ENCODE measurements around the gene LHFPL2.
"Not testable (repeated sequence)": the region's sequence is repeated elsewhere in the genome, so short reads cannot be mapped to it uniquely, and the experiment has no call there.

LHFPL2 gene

DNA sequence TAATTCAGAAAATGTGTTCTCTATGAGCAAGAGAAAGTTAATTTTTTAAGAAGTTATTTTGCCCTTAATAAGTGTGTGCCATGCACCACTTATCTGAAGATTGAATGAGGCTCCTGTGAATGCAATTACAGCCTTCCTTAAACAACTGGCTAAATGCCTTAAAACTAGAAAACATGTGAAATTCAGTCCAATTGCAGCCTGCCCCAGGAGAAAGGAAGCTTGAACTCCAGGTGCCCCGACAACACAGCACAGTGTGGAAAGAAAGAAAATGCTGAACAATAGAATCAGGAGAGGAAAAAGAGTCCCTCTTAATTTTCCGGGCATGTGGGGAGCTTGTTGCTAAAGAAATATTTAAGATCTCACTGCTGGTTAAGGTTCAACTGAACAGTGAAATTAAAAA lies 8.8 kb downstream of the LHFPL2 start:
- no peak for DNase-seq

DNA sequence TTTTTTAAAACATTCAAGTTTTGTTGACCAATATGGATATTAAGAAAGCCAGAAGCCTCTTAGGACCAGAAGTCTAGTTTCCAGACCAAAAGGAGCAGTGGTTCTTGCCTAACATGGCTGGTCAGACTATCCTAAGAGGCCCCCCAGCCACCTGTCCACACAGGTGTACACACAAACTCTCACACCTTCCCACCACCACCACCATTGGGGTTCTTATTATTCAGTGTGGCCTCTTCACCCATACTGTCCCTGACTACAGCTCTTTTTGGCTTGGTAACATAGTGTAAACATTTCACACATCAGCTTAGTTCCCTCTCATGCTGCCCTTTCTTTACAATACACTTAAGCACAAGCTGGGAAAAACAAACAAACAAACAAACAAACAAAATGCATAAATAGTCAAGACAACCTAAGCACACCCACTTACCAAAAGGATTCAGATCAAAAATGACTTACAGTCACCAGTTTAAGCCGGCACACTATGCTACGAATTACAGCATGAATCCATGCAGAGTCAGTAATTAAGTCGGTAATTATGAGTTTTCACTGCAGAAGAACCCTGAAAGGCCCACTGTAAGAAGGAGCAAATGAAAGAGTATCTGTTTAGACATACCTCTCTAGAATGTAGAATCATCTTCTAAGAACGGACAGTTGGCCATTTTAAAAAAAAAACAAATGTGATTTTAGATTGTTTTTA lies 9.5 kb downstream of the LHFPL2 start:
- no peak for DNase-seq

DNA sequence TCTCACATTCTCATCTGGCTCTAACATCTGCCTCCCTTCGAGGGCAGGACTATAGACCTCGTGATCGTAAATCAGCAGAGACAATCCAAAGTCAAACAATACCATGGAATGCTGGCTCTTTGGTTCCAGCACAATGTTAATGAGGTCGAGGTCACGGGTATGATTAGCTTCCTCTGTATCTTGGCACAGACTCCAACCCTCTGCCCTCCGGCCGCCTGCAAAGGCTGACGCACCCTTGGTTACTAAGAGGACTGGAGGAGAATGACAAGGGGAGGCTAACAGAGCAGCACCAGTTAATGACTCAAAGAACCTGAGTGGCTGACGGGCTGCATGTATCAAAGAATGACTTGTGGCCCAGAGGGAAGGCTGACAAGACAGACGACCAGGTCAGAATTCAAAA lies 10.1 kb downstream of the LHFPL2 start:
- DNase-seq: no peak

DNA sequence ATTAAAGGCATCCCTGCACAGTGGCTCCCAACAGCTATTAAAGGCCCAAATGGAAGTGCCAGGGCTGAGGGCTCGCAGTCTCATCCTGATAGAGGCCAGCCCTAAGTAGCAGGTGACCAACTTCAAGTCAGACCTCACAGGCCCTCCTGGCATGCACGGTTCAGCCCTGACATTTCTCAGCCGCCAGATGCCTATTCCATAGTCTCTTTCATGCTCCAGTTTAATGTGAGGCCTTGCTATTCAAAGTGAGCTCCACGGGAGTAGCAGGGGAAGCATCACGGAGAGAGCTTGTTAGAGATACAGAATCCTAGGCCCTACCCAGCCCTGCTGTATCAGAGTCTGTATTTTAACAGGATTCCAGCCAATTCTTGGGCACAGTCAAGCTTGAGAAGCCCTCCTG lies 11.1 kb downstream of the LHFPL2 start:
- no peak for DNase-seq

DNA sequence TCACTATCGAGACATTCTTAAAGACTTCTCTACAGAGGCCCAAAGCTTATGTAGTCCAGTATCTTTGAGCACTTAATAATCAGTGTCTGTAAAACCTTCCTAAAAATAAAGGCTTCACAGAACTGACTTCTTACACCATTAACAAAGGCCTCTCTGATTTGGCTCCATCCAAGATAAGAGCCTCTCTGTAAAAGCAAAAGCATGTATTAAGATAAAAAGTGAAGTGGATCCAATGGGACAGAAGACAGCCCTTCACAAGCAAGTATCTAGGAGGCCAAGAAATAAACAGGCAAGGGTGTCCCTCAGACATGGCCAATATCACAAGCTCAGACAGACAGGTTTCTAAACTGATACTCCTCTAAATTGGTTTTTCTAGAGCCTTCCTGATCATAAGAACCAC lies 11.9 kb downstream of the LHFPL2 start:
- no peak for DNase-seq

DNA sequence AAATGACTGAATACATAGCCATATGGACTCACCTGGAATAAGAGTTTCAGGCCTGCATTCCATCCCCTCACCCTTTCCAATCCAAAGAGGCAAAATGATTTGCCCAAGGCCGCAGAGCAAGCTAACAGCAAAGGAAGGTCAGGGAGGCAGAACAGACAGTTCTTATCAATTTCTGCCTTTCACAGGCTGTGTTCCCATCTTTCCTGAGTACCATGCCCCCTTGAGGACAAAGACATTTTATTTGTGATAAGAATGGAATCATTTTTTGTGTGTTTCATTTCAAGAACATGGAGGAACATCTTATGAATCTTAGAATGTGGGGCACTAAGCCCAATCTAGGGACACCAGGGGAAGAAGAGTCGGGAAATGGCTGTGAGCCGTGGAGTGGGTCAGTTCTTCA lies 13.9 kb downstream of the LHFPL2 start:
- no peak for DNase-seq

DNA sequence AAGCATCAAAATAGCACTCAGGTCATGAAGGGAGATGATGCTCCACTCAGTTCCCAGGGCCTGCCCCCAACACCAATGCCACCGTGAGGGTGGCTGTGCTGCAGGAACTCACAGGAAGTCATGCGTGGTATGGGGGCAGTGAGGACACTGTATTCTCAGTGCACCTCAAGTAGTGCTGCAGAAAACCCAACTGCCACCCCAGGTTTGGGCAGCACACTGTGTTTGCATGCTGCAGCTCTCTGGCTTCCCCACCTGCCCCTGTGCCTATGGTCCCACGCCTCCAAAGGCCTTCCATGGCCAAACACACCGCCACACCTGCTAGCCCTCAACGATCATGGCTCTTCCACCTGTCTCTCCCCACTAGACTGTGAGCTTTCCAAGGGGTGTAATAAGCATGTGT lies 14.3 kb downstream of the LHFPL2 start:
- no peak for DNase-seq

DNA sequence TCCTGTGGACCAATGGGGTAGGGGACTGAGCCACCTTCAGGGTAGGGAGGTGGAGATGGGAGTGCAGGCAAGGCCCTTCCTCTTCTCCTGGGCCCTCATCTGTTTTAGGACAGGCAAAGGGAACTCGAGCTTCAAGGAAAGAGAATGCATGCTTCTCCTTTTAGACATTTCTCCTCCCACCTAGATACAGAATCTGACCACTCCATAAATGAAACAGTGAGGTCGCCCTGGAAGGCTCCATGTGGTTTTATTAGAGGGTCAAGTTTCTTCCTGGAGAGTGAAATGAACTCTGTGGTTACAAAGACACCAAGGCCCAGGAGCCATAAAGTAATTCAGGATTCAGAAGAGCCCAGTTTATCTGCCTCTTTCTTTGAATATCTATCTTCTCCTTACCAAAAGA lies 14.9 kb downstream of the LHFPL2 start:
- no peak for DNase-seq

DNA sequence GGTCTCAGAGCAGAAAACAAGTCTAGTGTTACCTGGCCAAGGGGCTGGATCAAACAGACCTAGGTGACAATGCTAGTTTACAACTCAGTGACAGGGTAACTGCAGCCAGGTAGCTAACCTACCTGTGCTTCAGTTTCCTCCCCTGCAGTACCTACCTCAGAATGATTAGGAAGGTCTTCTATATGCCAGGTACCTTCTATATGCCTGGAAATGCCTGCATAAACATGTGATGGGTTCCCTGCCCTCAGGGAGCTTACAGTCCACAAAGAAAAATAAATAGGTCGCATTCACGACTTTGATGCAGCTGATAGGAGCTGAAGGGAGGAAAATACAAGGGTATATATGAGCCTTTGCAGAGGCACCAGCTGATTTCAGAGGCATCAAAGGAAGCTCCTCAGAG lies 16.1 kb downstream of the LHFPL2 start:
- DNase-seq: no peak

DNA sequence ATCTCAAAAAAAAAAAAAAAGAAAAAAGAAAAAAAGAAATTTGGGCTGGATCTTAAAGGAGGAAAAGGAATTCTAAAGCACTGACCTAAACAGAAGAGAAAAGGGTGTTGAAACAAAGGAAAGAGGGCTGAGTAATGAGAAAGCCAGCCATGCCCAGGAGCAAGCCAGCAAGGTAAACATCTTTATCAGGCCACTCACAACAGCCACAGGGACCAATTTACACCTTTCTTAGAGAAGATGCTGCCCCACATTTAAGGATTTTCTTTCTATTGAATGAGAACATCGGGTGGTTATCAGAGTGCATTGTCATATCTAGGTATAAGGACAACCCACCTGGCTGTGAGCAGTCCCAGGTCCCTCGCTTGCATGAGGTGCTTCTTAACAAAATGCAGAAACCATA lies 16.6 kb downstream of the LHFPL2 start:
- no peak for DNase-seq

DNA sequence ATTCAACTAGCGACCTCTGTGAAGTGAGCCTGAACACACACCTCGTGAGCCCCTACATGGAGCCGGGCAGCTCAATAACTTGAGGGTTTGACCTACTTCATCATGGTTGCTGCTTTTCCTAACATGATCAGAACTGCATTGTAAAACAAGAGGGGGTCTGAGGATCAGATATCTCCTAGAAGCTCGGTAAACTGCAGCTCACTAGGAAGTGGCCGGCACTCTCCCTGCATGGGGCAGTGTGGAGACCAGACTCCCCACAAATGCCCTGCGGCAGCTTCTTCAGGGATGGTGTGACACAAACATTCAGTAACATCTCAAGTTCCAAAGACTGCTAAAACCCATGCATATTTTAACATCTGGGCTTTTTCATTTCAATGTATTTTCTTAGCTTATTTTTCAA lies 18.5 kb downstream of the LHFPL2 start:
- DNase-seq: no peak

DNA sequence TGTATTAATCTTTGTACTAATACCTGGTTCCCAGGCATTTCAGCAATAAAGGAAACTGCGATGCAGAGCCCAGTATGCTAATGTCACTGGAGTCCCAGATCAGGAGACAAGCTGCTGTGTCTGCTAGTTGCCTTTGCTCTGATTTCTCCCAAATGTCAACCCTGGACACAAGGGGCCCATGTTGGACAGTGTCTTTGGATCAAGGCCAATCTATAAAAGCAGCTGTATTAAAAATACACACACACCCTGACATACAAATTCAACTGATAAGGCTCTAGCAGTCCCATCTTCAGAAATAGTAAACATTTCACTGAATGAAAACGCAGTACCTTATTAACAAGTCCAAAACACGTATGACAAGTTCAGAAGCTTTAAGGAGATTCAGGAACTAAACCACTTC lies 18.9 kb downstream of the LHFPL2 start:
- DNase-seq: no peak

DNA sequence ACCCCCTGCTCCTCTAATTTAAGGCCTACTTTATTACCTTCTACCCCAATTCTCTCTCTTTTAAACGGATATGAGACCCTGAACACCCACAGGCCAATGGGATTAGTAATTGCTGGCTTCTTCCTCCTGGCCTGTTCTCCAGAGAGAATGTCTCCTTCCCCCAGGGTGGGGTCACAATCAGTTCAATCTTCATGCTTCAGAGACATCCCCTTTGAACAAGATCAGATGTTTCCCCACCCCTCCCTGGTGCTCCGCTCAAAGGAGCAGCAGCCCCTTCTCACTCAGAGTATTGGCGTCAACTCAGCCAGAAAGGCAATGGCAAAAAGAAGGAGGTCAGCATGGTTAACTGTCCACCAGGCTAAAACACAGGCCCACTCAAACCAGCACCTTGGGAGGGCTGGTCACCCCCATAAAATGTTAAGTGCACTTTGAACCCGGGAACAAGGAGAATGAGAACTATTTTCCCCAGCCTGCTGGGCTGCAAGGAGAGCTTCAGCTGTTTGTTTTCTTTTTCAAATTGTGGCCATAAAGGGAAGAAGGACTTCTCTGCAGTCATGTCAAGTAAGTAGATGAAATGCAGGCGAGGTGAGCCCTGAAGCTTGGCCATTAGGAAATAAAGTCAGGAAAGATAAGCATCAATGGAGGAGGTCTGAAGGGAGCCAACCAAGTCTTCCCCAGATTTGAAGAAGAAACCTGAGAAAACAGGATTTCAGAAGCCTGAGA lies 20.1 kb downstream of the LHFPL2 start:
- DNase-seq: no peak

DNA sequence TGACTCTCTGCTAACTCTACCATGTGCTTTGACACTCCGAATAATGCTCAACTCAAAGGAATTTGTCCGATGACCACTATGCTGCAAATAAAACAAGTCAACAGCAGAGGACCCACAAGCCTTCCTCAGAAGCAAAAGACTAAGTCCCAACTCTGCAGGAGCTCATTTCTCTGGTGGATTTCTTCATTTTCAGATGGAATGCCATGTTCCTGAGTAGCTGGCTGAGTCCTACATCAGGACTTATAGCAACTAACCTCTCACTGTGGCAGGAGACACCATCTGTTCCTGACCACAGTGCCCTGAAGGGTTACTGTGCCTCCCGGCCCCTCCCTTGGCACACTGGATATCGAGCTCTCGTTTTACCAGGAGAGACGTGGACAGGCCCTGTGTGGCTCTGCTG lies 20.8 kb downstream of the LHFPL2 start:
- DNase-seq: no peak

DNA sequence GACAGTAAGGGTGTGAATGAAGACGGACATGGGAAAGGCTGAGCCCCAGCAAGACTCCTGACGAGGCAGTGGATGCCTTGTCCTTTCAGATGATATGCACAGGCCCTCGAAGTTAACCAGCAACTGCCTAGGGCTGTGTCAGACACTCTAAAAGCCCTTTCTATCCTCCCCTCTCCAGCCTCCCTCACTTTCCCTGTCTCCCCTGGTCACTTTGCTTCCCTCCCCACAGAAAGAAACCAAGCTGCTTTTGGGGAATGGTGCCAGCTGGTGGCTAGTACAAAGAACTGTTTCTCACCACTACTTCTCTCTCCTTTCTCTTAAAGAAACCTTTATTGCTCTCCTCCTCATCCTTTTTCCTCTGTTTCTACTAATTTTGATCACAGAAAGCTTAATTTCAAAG lies 21.4 kb downstream of the LHFPL2 start:
- DNase-seq: no peak

DNA sequence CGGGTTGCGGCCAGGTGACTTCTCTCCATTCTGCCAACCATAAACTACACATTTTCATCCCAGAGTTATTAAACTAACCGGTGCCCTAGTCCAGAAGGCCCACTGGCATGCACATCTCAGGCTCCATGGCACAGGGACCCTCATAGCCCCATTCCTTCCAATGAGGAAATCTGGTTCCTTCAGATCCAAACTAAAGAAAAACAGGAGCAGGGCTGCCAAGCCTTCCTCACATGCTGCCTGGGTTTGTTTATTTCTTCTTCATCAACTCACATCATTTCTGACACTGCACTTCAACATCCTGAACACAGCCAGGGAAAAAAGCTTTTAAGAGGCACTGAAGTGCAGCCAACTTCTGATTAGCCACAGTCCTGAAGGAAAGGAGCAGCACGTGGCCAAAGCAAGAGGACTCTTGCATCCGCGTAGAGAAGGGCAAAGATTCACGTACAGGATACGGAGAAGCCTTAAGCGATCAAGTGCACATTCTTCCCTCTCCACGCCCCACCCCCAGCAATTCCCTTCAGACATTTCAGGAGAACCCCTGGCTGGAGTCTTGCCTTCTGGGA lies 22.5 kb downstream of the LHFPL2 start:
- no peak for DNase-seq

DNA sequence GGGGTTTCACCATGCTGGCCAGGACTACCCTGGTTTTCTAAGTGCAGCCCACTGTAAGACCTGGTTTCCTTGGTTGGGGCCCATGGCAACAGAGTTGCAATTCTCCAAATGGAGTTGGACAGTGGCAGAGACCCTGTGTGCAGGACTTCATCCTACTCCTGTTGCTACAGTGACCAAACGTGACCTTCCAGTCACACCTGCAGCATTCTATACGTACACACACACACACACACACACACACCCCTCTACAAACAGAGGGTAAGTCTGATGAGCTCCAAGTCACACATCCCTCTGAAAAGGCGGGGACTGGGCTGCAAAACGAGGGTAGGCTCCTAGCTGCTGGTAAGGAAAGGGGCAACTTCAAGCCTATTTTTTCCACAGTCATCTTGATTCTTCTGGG lies 23.6 kb downstream of the LHFPL2 start:
- DNase-seq: no peak

DNA sequence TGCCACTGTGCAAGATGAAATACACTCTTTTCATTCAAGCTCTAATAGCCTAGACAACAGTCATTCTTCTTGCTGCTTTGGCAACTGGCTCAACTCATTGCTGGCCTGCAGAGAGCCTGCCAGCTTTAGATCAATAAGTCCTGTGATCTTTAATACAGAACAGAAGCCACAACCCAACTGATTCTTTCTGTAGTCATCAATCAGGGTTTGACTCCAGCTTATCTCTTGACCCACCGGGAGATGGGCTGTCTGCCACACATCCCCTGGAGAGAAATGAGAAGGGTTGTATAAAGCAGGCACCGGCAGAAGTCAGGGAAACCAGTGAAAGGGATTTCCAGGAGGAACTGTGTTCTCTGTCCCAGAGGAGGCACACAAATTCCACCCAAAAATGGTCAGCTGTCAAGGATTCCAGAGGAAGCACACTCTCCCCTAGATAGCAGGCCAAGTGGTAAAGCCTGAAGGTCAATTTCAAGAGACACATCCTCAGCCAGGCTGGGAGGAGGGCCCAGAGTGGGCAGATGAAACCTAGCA lies 24.5 kb downstream of the LHFPL2 start:
- DNase-seq: no peak

DNA sequence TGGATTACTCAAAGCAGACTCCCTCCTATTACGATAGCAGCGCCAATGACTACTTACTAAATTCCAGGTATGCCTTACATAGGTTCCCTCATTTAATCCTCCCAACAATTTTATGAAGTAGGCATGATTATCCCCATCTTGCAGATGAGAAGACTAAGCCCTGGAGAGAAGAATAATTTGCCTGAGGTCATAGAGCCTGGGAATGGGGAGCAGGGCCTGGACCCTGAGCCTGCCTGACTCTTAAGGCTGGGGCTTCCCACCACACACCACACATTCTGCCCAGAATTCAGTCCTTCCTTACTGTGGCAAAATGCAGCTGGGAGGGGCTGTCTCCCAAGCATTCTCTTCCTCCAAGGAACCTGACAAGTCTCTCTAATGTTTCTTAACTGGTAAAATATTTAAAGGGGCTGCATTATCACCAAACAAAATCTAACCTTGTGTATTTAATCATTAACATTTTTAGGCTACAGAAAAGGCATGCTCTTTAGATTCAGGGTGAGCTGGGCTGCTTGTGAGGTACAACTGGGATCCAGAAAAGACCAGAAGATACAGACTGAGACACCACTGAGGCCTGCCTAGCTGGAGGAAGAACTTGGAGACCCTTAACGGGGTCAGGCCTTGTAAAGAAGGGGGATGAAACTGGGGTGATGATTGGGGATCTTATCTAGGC lies 26.1 kb downstream of the LHFPL2 start:
- DNase-seq: no peak

DNA sequence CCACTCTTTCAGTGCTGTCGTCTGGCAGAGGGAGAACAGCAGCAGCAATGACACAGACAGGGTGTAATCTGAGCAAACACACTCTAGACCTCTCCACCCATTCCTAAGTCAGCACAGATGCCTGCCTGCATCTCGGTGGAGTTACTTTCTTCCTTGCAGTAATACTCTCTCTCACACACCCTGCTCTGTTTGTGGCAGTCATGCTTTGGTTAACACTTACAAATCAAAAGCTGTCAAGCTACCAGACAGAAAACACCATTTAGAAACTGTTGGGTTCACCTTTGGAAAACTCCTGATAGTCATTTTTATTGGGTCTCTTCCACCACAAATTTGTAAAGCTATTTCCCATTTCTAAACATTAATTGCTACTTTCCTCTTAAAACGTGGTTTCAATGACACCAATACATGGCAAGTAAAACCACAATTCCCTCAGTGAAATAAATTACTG lies 27.3 kb downstream of the LHFPL2 start:
- no peak for DNase-seq

DNA sequence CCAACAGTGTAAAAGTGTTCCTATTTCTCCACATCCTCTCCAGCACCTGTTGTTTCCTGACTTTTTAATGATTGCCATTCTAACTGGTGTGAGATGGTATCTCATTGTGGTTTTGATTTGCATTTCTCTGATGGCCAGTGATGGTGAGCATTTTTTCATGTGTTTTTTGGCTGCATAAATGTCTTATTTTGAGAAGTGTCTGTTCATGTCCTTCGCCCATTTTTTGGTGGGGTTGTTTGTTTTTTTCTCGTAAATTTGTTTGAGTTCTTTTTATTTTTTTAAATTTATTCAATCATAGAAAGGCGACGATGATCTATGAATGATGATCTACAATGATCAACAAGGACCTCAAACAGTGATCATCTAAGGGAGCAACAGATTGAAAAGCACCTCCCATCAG lies 28.5 kb downstream of the LHFPL2 start:
- DNase-seq: not testable (repeated sequence)

DNA sequence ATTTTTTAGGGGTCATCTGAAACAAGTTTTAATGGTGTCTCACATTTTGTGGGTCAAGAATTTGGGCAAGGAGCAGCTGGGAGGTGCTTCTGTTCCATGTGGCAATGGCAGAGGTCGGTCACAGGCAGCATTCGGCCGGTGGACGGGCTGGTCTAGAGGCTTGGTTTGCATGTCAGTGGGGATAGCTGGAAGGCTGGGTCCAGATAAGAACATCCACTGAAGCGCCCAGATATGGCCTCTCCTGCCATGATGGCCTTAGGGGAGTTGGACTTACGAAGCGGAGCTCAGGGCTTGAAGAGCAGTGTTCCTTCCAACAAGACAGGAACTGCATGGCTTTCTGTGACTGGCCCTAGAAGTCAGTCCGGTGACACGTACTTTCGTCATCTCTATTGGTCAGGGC lies 30.3 kb downstream of the LHFPL2 start:
- DNase-seq: no peak

DNA sequence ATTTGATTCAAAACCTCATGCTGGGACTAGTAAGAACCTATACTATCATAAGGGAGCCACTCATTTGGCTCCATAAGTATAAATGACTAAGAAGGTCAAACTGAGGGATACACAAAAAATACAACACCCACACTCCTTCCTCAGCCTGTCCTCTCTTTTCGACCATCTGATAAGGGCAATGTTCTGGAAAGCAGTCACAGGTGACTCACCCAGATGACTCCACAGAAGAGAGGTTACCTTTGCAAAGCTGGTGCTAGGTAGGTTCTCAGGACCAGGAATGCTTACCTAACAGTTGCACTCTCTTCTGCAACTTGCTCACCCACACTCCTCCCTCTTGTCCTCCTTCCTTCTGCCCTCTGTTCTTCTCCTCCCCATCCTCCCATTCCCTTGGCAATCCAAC lies 32.9 kb downstream of the LHFPL2 start:
- no peak for DNase-seq

DNA sequence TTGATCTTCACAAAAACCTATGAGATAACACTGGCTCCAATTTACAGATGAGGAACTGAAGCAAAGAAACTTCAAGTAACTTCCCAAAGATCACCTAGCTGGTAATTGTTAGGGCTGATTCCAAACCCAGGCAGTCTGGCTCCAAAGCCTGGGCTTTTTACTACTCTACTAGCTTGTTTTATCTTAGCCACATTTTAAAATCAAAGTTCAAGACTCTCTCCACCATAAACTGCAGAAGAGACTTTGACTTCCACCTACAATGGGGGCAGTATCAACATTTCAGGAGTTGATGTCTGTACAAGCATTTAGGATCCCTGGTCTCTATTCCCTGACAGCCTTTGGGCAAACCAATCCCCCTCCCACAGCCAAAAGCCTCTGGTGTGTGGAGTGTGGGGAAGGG lies 33.8 kb downstream of the LHFPL2 start:
- no peak for DNase-seq

All from central memory CD4-positive, alpha-beta T cell (primary cell).